A549 (cell line): ENCODE measurements around the gene ZNF397.

ENCODE experiments used
- CTCF ChIP-seq: fragments of >200 bp; sonication (Bioruptor Twin); formaldehyde crosslinking; IDR thresholded peaks from 3 replicates; pipeline ENCODE4 v1.5.1; 2016
- HDAC2 ChIP-seq: fragments of 200-600 bp; sonication (generic); IDR thresholded peaks from 2 replicates; pipeline ENCODE4 v1.6.1; 2016
- POLR2A ChIP-seq: IDR thresholded peaks from 2 replicates; pipeline ENCODE4 v1.6.1; 2012; ENCODE audit warnings: mild to moderate bottlenecking, low read length
- RAD21 ChIP-seq, 2 experiments: fragments of >200 bp in 1 of 2; sonication (Bioruptor Twin) in 1 of 2; formaldehyde crosslinking in 1 of 2; IDR thresholded peaks in 1 of 2; conservative IDR thresholded peaks in 1 of 2; 2 replicates in 1 of 2; 3 replicates in 1 of 2; pipeline ENCODE4 v1.6.1; 2012 to 2018; ENCODE audit warnings: inconsistent platforms in 1 of 2
- RCOR1 ChIP-seq: fragments of 150-350 bp; IDR thresholded peaks from 2 replicates; pipeline ENCODE4 v1.6.1; 2014; ENCODE audit warnings: antibody characterized with exemption, low read length, low read depth
- USF2 ChIP-seq: fragments of 450-650 bp; IDR thresholded peaks from 2 replicates; pipeline ENCODE4 v1.6.1; 2014; ENCODE audit warnings: antibody characterized with exemption
- ZSCAN20 ChIP-seq: fragments of 250-450 bp; sonication (Bioruptor Pico); IDR thresholded peaks from 2 replicates; pipeline ENCODE4 v1.8.0; 2022; ENCODE audit warnings: mild to moderate bottlenecking, moderate library complexity

DNA sequence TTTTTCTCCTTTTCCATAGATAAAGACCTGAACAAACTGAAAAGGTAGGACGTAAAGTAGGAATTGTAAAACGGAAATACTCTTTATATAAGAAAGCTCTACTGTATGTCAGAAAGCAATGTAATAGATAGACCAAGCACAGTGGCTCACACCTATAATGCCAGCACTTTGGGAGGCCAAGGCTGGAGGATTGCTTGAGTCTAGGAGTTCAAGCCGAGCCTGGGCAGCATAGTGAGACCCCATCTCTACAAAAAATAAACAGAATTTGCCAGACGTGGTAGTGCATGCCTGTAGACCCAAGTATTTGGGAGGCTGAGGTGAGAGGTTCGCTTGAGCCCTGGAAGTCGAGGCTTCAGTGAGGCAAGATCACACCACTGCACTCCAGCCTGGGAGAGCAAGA lies 7.6 kb downstream of the ZNF397 start:
- TF ChIP-seq USF2, result no peak
- no peak for TF ChIP-seq CTCF
- TF ChIP-seq POLR2A, result no peak
- no peak for TF ChIP-seq RCOR1
- no peak for TF ChIP-seq RAD21 (conservative IDR thresholded peaks at IDR 0.05 in 1 of 2, IDR thresholded peaks at IDR 0.05 in 1 of 2)
- TF ChIP-seq ZSCAN20 (CRISPR knock-in tag), result no peak
- TF ChIP-seq HDAC2, result no peak
